A549 (cell line): ENCODE results near the gene OSBPL3. TPM values are rescaled to one million over a fixed set of nuclear protein-coding genes. Genes with fewer than 3 reads are reported as not detected.

Experiments used
- ATAC-seq, 2 experiments: fragments of 200-7000 bp in 1 of 2; fragments of >200 bp in 1 of 2; cut with Nextera tagmentation in 1 of 2; cut with Tn5 transposase in 1 of 2; 3 replicates each; pipeline versions ENCODE4 v1.8.0 to v1.9.1; 2018 to 2020; ENCODE audit warnings: mild to moderate bottlenecking in 1 of 2, moderate library complexity in 1 of 2
- CTCF ChIA-PET: fragments of 300-600 bp; sonication (Branson Sonifier 250); formaldehyde crosslinking; extraction: SDS; loops from one replicate; lab custom pipeline; 2021; ENCODE audit warnings: antibody characterized with exemption, inconsistent platforms; lab: Yijun Ruan, JAX
- POLR2A ChIA-PET: fragments of 350-600 bp; formaldehyde crosslinking; extraction: SDS; loops from one replicate; lab custom pipeline; 2021; ENCODE audit warnings: antibody characterized with exemption, inconsistent platforms; lab: Yijun Ruan, JAX
- DNase-seq, 2 experiments: peaks; one replicate each; pipeline versions ENCODE4 v3.0.0 to v3.0.0-alpha.2; 2011 to 2016; ENCODE audit warnings: low read depth in 1 of 2, low spot score in 1 of 2
- FAIRE-seq: peaks from 2 replicates; lab custom pipeline; 2011; peaks lifted over from hg19 to GRCh38; lab: Jason Lieb, UNC
- H3K27ac ChIP-seq, 2 experiments: fragments of >200 bp; sonication (Bioruptor Twin); formaldehyde crosslinking; 3 replicates each; pipeline ENCODE4 v1.5.1; 2016 to 2017
- H3K4me1 ChIP-seq: fragments of >200 bp; sonication (Bioruptor Twin); formaldehyde crosslinking; 3 replicates; pipeline ENCODE4 v1.6.1; 2016
- H3K4me2 ChIP-seq: fragments of >200 bp; sonication (Bioruptor Twin); formaldehyde crosslinking; 3 replicates; pipeline ENCODE4 v1.6.1; 2016
- H3K4me3 ChIP-seq: fragments of >200 bp; sonication (Bioruptor Twin); formaldehyde crosslinking; 3 replicates; pipeline ENCODE4 v1.5.1; 2016
- H3K9me3 ChIP-seq: fragments of >200 bp; sonication (Bioruptor Twin); formaldehyde crosslinking; 3 replicates; pipeline ENCODE4 v1.6.1; 2016
- ATOH8 ChIP-seq: fragments of 250-450 bp; sonication (Bioruptor Pico); IDR thresholded peaks from 2 replicates; pipeline ENCODE4 v1.5.0; 2020; ENCODE audit warnings: low read depth, mild to moderate bottlenecking, moderate library complexity
- CBX2 ChIP-seq: fragments of 200-600 bp; sonication (generic); IDR thresholded peaks from 2 replicates; pipeline ENCODE4 v1.6.1; 2016; ENCODE audit warnings: low read depth, mild to moderate bottlenecking, borderline replicate concordance
- CHD2 ChIP-seq: fragments of 150-350 bp; IDR thresholded peaks from 2 replicates; pipeline ENCODE4 v1.6.1; 2014; ENCODE audit warnings: low read length; ENCODE audit not compliant: partially characterized antibody
- CHD4 ChIP-seq: fragments of 200-600 bp; sonication (generic); IDR thresholded peaks from 2 replicates; pipeline ENCODE4 v1.6.1; 2016; ENCODE audit warnings: antibody characterized with exemption, mild to moderate bottlenecking, borderline replicate concordance
- CTCF ChIP-seq: fragments of >200 bp; sonication (Bioruptor Twin); formaldehyde crosslinking; IDR thresholded peaks from 3 replicates; pipeline ENCODE4 v1.5.1; 2016
- HDAC2 ChIP-seq: fragments of 200-600 bp; sonication (generic); IDR thresholded peaks from 2 replicates; pipeline ENCODE4 v1.6.1; 2016
- HEYL ChIP-seq: fragments of 250-450 bp; sonication (Bioruptor Pico); IDR thresholded peaks from 2 replicates; pipeline ENCODE4 v1.8.0; 2021; ENCODE audit warnings: mild to moderate bottlenecking, moderate library complexity
- HOXA7 ChIP-seq: fragments of 250-450 bp; sonication (Bioruptor Pico); IDR thresholded peaks from 2 replicates; pipeline ENCODE4 v1.5.0; 2020; ENCODE audit warnings: mild to moderate bottlenecking, moderate library complexity
- HOXB5 ChIP-seq: fragments of 250-450 bp; sonication (Bioruptor Pico); IDR thresholded peaks from 2 replicates; pipeline ENCODE4 v1.5.0; 2020; ENCODE audit warnings: mild to moderate bottlenecking, moderate library complexity
- JUN ChIP-seq, 2 experiments: fragments of >200 bp; sonication (Bioruptor Twin); formaldehyde crosslinking; IDR thresholded peaks; 2 replicates in 1 of 2; 3 replicates in 1 of 2; pipeline ENCODE4 v1.6.1; 2016 to 2017
- MAFK ChIP-seq: fragments of 450-650 bp; IDR thresholded peaks from 2 replicates; pipeline ENCODE4 v1.6.1; 2014; ENCODE audit not compliant: partially characterized antibody
- NPAS2 ChIP-seq: fragments of 250-450 bp; sonication (Bioruptor Pico); IDR thresholded peaks from 2 replicates; pipeline ENCODE4 v1.8.0; 2022; ENCODE audit warnings: mild to moderate bottlenecking, moderate library complexity, borderline replicate concordance
- SMC3 ChIP-seq: fragments of >200 bp; sonication (Bioruptor Twin); formaldehyde crosslinking; IDR thresholded peaks from 3 replicates; pipeline ENCODE4 v1.6.1; 2018; ENCODE audit warnings: inconsistent platforms
- ZNF302 ChIP-seq: fragments of 250-450 bp; sonication (Bioruptor Pico); IDR thresholded peaks from 2 replicates; pipeline ENCODE4 v1.9.0; 2021; ENCODE audit warnings: inconsistent platforms, mild to moderate bottlenecking, moderate library complexity
- WGBS: methylation state at CpG from one replicate; pipeline ENCODE4 v1.1.6; 2017; ENCODE audit errors: missing lambda C conversion rate; 5-methylcytosine and 5-hydroxymethylcytosine counted together
- polyA plus RNA-seq, 4 experiments: library from polyadenylated mRNA; depleted of rRNA in 3 of 4; stranded (reverse); fragments of >200 nt; fragmentation: RNase III in 1 of 4; extraction: RNeasy Plus Mini Kit Qiagen cat#74134 plus additional on column Dnase treatment in 1 of 4; gene quantifications; 2 replicates in 3 of 4; 3 replicates in 1 of 4; pipeline ENCODE4 v1.2.3, GENCODE V29; 2011 to 2017
- TF ChIP-seq, protein P1 (sequence below): fragments of >200 bp; sonication (Bioruptor Twin); formaldehyde crosslinking; IDR thresholded peaks from 3 replicates; pipeline ENCODE4 v1.6.1; 2016
- TF ChIP-seq, protein P2 (sequence below): IDR thresholded peaks from 2 replicates; pipeline ENCODE4 v1.6.1; 2012; ENCODE audit warnings: low read depth, borderline replicate concordance
- TF ChIP-seq, protein P3 (sequence below): fragments of 450-650 bp; IDR thresholded peaks from 2 replicates; pipeline ENCODE4 v1.6.1; 2014; ENCODE audit warnings: antibody characterized with exemption
- TF ChIP-seq, protein P4 (sequence below): fragments of >200 bp; sonication (Bioruptor Twin); formaldehyde crosslinking; IDR thresholded peaks from 2 replicates; pipeline ENCODE4 v1.6.1; 2016
- TF ChIP-seq, protein P5 (sequence below): IDR thresholded peaks from 2 replicates; pipeline ENCODE4 v1.6.1; 2012

Gene OSBPL3
- polyA plus RNA-seq, 2 of the 4 experiments (the other 2 are of a cell fraction): 10.9 to 17.4 TPM

GRCh38 chr7:24847754-24848153 lies 132.2 kb downstream of the OSBPL3 start:
- H3K4me3 ChIP-seq: no peak overlapping the region
- ATAC-seq (no peak), DNase-seq (no peak), FAIRE-seq (no peak)
- WGBS: 94% methylated on average over 6 of the region's 6 CpGs
- H3K4me1 ChIP-seq: peaks cover 11% of the 10 kb centered on the region
- no peaks in the 10 kb centered on the region for H3K9me3 ChIP-seq
- TF ChIP-seq HEYL: no peak
- no peak for TF ChIP-seq MAFK
- TF ChIP-seq CHD2: no peak
- TF ChIP-seq ZNF302: no peak
- no peak for TF ChIP-seq NPAS2 (CRISPR knock-in tag)
- TF ChIP-seq, protein P1, sequence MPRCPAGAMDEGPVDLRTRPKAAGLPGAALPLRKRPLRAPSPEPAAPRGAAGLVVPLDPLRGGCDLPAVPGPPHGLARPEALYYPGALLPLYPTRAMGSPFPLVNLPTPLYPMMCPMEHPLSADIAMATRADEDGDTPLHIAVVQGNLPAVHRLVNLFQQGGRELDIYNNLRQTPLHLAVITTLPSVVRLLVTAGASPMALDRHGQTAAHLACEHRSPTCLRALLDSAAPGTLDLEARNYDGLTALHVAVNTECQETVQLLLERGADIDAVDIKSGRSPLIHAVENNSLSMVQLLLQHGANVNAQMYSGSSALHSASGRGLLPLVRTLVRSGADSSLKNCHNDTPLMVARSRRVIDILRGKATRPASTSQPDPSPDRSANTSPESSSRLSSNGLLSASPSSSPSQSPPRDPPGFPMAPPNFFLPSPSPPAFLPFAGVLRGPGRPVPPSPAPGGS: no peak
- TF ChIP-seq, protein P2, sequence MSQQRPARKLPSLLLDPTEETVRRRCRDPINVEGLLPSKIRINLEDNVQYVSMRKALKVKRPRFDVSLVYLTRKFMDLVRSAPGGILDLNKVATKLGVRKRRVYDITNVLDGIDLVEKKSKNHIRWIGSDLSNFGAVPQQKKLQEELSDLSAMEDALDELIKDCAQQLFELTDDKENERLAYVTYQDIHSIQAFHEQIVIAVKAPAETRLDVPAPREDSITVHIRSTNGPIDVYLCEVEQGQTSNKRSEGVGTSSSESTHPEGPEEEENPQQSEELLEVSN: no peak
- TF ChIP-seq HOXB5: no peak
- TF ChIP-seq, protein P3, sequence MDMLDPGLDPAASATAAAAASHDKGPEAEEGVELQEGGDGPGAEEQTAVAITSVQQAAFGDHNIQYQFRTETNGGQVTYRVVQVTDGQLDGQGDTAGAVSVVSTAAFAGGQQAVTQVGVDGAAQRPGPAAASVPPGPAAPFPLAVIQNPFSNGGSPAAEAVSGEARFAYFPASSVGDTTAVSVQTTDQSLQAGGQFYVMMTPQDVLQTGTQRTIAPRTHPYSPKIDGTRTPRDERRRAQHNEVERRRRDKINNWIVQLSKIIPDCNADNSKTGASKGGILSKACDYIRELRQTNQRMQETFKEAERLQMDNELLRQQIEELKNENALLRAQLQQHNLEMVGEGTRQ: no peak
- TF ChIP-seq, protein P4, sequence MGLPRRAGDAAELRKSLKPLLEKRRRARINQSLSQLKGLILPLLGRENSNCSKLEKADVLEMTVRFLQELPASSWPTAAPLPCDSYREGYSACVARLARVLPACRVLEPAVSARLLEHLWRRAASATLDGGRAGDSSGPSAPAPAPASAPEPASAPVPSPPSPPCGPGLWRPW: no peak
- no peak for TF ChIP-seq ATOH8 (CRISPR knock-in tag)
- TF ChIP-seq CTCF: no peak
- POLR2A ChIA-PET: no interaction called here
- no peak overlapping the region for H3K27ac ChIP-seq
- CTCF ChIA-PET: no interaction called here
- H3K4me2 ChIP-seq: no peak overlapping the region

DNA sequence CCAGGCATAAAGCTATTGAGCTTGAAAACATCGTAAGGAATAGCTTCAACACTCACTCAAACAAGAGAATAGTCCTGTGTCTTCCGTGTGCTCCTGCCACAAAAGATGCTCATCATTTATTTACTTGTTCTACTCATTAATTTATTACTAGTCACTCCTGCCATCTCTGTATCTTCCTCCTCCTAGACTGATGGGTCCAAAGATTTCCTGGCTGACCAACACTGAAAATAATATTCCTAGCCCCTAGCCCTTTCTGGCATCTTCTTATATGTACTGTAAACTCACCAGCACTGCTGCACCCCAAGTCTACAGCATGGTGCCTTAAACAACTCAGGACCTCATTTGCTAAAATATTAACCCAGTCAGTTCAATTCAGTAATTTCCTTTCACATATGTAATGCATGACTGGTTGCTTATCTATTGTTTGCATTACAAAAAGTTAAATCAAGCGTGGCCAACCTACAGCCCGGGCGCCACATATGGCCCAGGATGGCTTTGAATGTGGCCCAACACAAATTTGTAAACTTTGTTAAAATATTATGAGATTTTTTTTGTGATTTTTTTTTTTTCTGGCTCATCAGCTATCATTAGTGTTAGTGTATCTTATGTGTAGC lies 136.1 kb downstream of the OSBPL3 start:
- H3K9me3 ChIP-seq: no peaks in the 10 kb centered on the region
- ATAC-seq (no peak), DNase-seq (no peak), FAIRE-seq (no peak)
- H3K4me2 ChIP-seq: no peak overlapping the region
- POLR2A ChIA-PET: no interaction called here
- H3K27ac ChIP-seq: no peak overlapping the region
- no peak overlapping the region for H3K4me3 ChIP-seq
- H3K4me1 ChIP-seq: 0 out of 3 replicates have a peak, but pooled peaks cover 3% of the 10 kb centered on the region
- 83% methylated on average over 5 of the region's 5 CpGs for WGBS
- CTCF ChIA-PET: interaction anchor here (0.9 kb wide), 1 partner anchor 250 kb away, joined by 4 read pairs; no protein-coding TSS in a partner anchor
- TF ChIP-seq JUN (IDR thresholded peaks at IDR 0.05): no peak
- TF ChIP-seq, protein P2: no peak
- TF ChIP-seq, protein P5, sequence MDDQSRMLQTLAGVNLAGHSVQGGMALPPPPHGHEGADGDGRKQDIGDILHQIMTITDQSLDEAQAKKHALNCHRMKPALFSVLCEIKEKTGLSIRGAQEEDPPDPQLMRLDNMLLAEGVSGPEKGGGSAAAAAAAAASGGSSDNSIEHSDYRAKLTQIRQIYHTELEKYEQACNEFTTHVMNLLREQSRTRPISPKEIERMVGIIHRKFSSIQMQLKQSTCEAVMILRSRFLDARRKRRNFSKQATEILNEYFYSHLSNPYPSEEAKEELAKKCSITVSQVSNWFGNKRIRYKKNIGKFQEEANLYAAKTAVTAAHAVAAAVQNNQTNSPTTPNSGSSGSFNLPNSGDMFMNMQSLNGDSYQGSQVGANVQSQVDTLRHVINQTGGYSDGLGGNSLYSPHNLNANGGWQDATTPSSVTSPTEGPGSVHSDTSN: no peak
- no peak for TF ChIP-seq HDAC2
- no peak for TF ChIP-seq CHD4
- no peak for TF ChIP-seq HOXA7 (CRISPR knock-in tag)
- no peak for TF ChIP-seq CBX2
- TF ChIP-seq SMC3: no peak
- TF ChIP-seq, all 56 proteins: peak for 0
